ENCODE measurements around the gene FGR. TPM values are rescaled to one million over a fixed set of nuclear protein-coding genes. Genes with fewer than 3 reads are reported as not detected.

Gene FGR
- total and polyA plus RNA-seq, 2 of the 13 experiments (the other 11 are each of a cell fraction or from before 2014, with no cell fraction given), result not detected

DNA sequence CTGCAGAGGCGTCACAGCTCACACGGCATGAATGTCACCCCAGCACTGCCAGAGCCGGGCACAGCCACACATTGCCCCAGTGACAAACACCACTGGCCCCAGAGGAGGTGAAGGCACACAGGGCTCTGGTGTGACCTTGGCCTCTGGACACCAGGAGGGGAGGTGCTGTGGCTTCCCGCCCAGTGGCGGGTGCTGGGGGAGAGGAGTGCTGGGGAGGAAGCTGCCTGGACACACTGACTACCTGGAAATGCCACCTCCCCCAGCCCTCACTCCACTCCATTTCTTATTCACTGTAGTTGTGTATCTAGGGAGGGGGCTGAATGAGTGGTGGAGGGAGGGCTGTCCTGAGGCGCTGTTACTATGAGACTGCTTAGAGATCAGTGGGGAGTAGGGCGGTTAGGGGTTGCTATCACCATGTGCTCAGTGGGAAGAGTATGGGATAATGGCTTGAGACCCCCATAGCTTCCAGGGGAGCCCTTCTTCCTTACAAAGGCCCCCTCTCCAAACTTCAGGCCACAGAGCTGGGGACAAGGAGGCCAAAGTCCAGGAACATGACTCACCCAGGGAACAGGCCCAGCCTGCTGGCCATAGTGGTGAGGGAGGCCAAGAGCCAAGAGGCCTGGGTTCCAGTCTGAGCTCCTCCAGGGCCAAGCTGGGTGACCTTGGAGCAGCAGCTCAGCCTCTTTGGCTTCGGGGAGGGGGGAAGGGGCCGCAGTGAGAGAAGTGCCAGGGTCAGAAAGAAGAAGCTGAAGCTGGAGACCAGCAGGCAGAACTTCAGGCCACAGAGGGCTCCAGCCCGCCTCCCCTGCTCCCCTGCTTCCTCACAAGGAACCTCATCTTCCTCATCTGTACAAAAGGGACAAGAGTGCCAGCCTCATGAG, 71.2 kb downstream of the FGR start (continued):
- TF ChIP-seq, protein P1, sequence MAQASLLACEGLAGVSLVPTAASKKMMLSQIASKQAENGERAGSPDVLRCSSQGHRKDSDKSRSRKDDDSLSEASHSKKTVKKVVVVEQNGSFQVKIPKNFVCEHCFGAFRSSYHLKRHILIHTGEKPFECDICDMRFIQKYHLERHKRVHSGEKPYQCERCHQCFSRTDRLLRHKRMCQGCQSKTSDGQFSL (CRISPR knock-in tag; IDR thresholded peaks at IDR 0.05), result peak; percentile 85; the same call in 1 of the 2 replicates
- TF ChIP-seq ZNF3 (CRISPR knock-in tag; IDR thresholded peaks at IDR 0.05) (peak; percentile 19; the same call in 1 of the 2 replicates), SP4 (CRISPR knock-in tag; IDR thresholded peaks at IDR 0.05) (peak; percentile 79), CAMTA2 (CRISPR knock-in tag; IDR thresholded peaks at IDR 0.05; ENCODE audit: borderline replicate concordance) (no peak), ZNF75D (CRISPR knock-in tag; IDR thresholded peaks at IDR 0.05; ENCODE audit: borderline replicate concordance) (no peak), KDM5B (CRISPR knock-in tag; IDR thresholded peaks at IDR 0.05; ENCODE audit: borderline replicate concordance) (no peak; the same call in 1 of the 2 replicates), ZNF205 (CRISPR knock-in tag; IDR thresholded peaks at IDR 0.05) (peak; percentile 68), EHMT2 (IDR thresholded peaks at IDR 0.05; ENCODE audit: borderline replicate concordance, low read depth, low read length) (no peak), ELF4 (CRISPR knock-in tag; IDR thresholded peaks at IDR 0.05; ENCODE audit: borderline replicate concordance) (no peak), CHD4 (IDR thresholded peaks at IDR 0.05; ENCODE audit: borderline replicate concordance, low read length) (peak; percentile 73; the same call in 1 of the 2 replicates), ZNF780A (CRISPR knock-in tag; IDR thresholded peaks at IDR 0.05) (0 out of 2 replicates have a peak, but pooled peaks have one; percentile 24), NCOA2 (CRISPR knock-in tag; IDR thresholded peaks at IDR 0.05) (peak; percentile 92), ZC3H4 (CRISPR knock-in tag; IDR thresholded peaks at IDR 0.05; ENCODE audit: borderline replicate concordance) (no peak), MEIS2 (CRISPR knock-in tag; IDR thresholded peaks at IDR 0.05) (peak; percentile 86; the same call in 1 of the 2 replicates), CREM (IDR thresholded peaks at IDR 0.05) (peak; percentile 65; the same call in 1 of the 2 replicates), CREM (CRISPR knock-in tag; IDR thresholded peaks at IDR 0.05) (no peak), ZNF496 (CRISPR knock-in tag; IDR thresholded peaks at IDR 0.05; ENCODE audit: insufficient replicate concordance) (no peak), TGIF2 (CRISPR knock-in tag; IDR thresholded peaks at IDR 0.05) (peak; percentile 88), ZNF614 (CRISPR knock-in tag; IDR thresholded peaks at IDR 0.05; ENCODE audit: borderline replicate concordance) (peak; percentile 80; the same call in 1 of the 2 replicates), HNRNPUL1 (IDR thresholded peaks at IDR 0.05; ENCODE audit: low read depth, low read length) (no peak), ZBTB42 (CRISPR knock-in tag; IDR thresholded peaks at IDR 0.05) (no peak)
- TF ChIP-seq, protein P2, sequence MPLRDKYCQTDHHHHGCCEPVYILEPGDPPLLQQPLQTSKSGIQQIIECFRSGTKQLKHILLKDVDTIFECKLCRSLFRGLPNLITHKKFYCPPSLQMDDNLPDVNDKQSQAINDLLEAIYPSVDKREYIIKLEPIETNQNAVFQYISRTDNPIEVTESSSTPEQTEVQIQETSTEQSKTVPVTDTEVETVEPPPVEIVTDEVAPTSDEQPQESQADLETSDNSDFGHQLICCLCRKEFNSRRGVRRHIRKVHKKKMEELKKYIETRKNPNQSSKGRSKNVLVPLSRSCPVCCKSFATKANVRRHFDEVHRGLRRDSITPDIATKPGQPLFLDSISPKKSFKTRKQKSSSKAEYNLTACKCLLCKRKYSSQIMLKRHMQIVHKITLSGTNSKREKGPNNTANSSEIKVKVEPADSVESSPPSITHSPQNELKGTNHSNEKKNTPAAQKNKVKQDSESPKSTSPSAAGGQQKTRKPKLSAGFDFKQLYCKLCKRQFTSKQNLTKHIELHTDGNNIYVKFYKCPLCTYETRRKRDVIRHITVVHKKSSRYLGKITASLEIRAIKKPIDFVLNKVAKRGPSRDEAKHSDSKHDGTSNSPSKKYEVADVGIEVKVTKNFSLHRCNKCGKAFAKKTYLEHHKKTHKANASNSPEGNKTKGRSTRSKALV (CRISPR knock-in tag; IDR thresholded peaks at IDR 0.05), result peak; percentile 62; the same call in 1 of the 2 replicates
- TF ChIP-seq, protein P3, sequence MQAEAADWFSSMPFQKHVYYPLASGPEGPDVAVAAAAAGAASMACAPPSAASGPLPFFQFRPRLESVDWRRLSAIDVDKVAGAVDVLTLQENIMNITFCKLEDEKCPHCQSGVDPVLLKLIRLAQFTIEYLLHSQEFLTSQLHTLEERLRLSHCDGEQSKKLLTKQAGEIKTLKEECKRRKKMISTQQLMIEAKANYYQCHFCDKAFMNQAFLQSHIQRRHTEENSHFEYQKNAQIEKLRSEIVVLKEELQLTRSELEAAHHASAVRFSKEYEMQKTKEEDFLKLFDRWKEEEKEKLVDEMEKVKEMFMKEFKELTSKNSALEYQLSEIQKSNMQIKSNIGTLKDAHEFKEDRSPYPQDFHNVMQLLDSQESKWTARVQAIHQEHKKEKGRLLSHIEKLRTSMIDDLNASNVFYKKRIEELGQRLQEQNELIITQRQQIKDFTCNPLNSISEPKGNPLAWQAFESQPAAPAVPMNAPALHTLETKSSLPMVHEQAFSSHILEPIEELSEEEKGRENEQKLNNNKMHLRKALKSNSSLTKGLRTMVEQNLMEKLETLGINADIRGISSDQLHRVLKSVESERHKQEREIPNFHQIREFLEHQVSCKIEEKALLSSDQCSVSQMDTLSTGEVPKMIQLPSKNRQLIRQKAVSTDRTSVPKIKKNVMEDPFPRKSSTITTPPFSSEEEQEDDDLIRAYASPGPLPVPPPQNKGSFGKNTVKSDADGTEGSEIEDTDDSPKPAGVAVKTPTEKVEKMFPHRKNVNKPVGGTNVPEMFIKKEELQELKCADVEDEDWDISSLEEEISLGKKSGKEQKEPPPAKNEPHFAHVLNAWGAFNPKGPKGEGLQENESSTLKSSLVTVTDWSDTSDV (CRISPR knock-in tag; IDR thresholded peaks at IDR 0.05), result peak; percentile 69; the same call in 1 of the 2 replicates
- TF ChIP-seq, protein P4, sequence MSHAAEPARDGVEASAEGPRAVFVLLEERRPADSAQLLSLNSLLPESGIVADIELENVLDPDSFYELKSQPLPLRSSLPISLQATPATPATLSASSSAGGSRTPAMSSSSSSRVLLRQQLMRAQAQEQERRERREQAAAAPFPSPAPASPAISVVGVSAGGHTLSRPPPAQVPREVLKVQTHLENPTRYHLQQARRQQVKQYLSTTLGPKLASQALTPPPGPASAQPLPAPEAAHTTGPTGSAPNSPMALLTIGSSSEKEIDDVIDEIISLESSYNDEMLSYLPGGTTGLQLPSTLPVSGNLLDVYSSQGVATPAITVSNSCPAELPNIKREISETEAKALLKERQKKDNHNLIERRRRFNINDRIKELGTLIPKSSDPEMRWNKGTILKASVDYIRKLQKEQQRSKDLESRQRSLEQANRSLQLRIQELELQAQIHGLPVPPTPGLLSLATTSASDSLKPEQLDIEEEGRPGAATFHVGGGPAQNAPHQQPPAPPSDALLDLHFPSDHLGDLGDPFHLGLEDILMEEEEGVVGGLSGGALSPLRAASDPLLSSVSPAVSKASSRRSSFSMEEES (CRISPR knock-in tag; IDR thresholded peaks at IDR 0.05), result peak; percentile 78
